Medulla oblongata (tissue), 1 donor: ENCODE measurements around the gene PAX1.

Experiments
- DNase-seq: peaks from one replicate; pipeline ENCODE4 v3.0.0-alpha.2; 2015; ENCODE audit errors: extremely low spot score

The PAX1 gene

DNA sequence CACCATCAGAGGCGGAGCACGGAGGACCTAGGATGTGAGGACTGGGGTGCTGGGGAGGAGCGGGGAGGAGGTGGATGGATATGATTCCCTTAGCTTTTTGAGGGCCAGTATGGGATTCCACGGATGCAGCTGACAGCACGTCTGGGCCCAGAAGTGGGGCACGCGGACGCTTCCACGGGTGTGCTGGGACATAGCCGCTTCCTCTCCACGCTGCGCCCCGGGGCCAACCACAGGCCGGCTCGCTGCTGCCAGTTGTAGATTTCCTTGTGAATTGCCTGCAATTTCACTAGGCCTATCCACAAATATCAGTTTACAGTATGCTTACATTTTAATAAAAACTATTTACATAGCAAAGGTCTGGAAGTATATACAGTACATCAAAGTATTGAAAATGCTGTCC is 23.9 kb downstream of the PAX1 start:
- DNase-seq = no peak

DNA sequence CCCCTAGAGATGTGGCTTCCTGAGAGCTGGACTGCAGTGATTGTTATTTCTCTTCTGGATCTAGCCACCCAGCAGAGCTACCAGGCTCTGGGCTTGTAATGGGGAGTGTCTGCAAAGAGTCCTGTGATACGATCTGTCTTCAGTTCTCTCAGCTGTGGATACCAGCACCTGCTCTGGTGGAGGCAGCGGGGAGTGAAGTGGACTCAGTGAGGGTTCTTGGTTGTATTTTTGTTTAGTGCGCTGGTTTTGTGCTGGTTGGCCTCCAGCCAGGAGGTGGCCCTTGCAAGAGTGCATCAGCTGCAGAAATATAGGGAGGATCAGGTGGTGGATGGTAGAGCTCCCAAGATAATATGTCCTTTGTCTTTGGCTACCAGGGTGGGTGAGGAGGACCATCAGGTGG is 33.7 kb downstream of the PAX1 start:
- no peak for DNase-seq

DNA sequence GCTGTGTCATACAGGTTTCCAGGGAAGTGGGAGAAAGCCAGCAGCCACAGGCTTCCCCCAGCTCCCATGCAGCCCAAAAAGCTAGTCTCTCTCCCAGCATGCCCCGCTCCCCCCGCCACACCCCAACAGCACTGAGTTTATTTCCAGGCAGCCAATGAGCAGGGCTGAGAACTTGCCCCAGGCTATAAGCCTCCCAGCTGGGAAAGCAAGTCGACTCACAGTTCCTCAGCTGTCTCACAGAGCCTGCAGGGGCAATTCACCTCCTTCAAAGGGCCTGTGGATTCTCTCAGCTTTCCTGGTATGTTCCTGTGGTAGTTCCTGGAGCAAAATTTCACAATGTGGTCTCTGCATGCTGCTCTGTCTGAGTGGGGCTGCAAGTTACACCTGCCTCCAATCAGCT is 34.2 kb downstream of the PAX1 start:
- DNase-seq = no peak

DNA sequence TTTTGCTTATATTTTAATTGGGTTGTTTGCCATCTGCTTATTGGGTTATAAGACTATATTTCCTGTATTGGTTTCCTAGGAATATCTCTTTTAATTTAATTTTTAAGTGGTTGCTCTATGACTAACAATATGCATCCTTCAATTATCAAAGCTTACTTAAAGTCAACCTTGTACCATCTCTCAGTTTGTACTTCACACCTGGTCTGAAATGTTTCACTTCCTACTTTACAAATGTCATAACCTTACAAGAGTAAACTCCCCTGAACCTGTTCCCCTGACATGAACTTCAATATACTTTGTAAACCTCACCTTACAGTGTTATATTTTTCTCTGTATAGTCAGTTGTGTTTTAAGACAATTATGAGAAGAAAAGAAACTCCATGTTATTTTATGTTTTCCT is 35.8 kb downstream of the PAX1 start:
- no peak for DNase-seq

DNA sequence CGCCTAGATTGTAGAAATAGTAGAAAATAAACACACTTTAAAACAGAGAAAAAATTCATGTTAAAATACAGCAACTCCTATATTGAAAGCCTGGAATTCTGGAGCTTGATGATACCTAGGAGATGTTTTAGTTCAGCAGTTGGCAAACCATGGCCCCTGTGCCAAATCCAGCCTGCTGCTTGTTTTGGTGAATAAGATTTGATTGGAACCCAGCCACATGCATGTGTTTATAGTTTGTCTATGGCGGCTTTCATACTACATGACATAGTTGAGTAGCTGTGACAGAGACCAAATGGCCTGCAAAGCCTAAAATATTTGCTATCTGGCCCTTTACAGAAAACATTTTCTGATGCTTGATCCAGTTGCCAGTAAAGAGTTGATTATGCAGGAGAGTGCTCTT is 57.2 kb downstream of the PAX1 start:
- no peak for DNase-seq

DNA sequence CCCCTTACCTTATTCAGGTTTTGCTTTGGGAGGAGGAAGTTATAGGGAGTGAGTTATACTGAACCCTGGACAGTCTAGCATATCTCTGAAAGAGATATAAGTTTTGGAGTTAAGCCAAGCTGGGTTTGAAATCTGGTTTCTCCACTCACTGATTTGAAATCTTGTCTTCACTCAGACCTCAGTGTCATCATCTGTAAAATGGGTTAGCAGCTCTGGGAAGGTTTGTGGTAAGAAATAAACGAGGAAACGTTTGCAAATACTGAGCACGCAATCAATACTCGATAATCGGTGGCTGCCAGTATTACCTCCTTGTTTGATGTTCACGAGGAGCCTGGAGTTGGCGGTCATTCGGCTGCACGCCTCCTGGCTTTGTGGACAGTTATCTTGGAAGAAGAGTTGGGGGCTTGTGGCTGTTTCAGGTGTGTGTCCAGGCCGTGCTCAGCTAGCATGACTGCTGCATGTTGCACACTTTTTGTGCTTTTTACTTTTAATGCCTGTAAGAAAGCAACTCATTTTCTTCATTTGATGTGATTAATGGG is 61.8 kb downstream of the PAX1 start:
- no peak for DNase-seq

DNA sequence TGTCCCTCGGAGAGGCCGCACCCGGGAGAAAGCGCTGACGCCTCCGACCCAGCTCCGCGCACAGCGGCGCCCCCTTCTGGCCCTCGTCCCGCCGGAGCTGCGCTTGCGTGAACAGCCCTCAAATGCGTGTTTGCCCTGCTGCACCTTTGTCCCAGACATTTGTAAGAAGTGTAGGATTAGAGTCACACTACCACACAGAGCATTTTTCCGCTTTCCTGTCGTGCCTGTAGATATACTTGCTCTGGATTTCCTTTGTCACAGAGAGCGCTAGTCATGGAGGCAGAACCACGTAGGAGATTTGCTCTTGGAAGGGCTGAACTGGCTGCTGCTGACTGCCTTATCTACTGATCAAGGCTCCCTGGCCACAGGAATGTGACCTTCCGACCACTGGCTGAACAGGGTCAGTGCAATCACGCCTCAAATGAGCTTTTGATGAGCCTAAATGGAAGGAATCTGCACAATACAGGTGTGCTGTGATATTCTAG is 62.3 kb downstream of the PAX1 start:
- no peak for DNase-seq
